ENCODE data around the gene ECE2.
"Not testable (repeated sequence)": the region's sequence is repeated elsewhere in the genome, so short reads cannot be mapped to it uniquely, and the experiment has no call there.

ECE2 gene

GRCh38 chr3:184335661-184336546 is 60.1 kb downstream of the ECE2 start:
- Histone ChIP-seq H3K9me3 (ENCODE audit: control insufficient read depth, low read length) (no peaks in the 10 kb centered on the region), H3K27me3 (ENCODE audit: control insufficient read depth, insufficient read depth, low read length, poor library complexity, severe bottlenecking) (no peaks in the 10 kb centered on the region), H3K4me3 (ENCODE audit: insufficient read depth, low read depth, low read length) (peak overlapping the region; percentile 68), H3K4me1 (ENCODE audit: control insufficient read depth, insufficient read depth, low read length) (peaks cover 27% of the 10 kb centered on the region), H3K36me3 (ENCODE audit: control insufficient read depth, insufficient read depth, low read length) (peaks cover 31% of the 10 kb centered on the region), H3K27ac (ENCODE audit: insufficient read depth, low read depth, low read length, poor library complexity, severe bottlenecking) (peak overlapping the region; percentile 95)
- WGBS, 2 experiments, result 0 to 1% methylated on average over 77 of the region's 77 CpGs

- peaks cover 24% of the 10 kb centered on the region for H3K36me3 ChIP-seq (ENCODE audit: control insufficient read depth, insufficient read depth, low read length)
- H3K27me3 ChIP-seq (ENCODE audit: control insufficient read depth, insufficient read depth, low read length, poor library complexity, severe bottlenecking), result no peaks in the 10 kb centered on the region
- H3K27ac ChIP-seq (ENCODE audit: insufficient read depth, low read depth, low read length, poor library complexity, severe bottlenecking), result peak overlapping the region; percentile 95
- 47 to 49% methylated on average over 17 of the region's 17 CpGs for WGBS, 2 experiments
- H3K4me1 ChIP-seq (ENCODE audit: control insufficient read depth, insufficient read depth, low read length), result peaks cover 27% of the 10 kb centered on the region
- H3K4me3 ChIP-seq (ENCODE audit: insufficient read depth, low read depth, low read length), result peak overlapping the region; percentile 68
- no peaks in the 10 kb centered on the region for H3K9me3 ChIP-seq (ENCODE audit: control insufficient read depth, low read length)
These were observed 61.0 kb downstream of the ECE2 start for GRCh38 chr3:184336547-184337398.

GRCh38 chr3:184337399-184337714 is 61.5 kb downstream of the ECE2 start, which contains the start of gene FAM131A:
FAM131A (plus strand) TSS chr3:184337600; CDS start chr3:184337631, 31 bp downstream.
- Histone ChIP-seq H3K27me3 (ENCODE audit: control insufficient read depth, insufficient read depth, low read length, poor library complexity, severe bottlenecking) (no peaks in the 10 kb centered on the region), H3K27ac (ENCODE audit: insufficient read depth, low read depth, low read length, poor library complexity, severe bottlenecking) (peak within 1 kb of the TSS; percentile 95), H3K4me3 (ENCODE audit: insufficient read depth, low read depth, low read length) (peak within 1 kb of the TSS; percentile 68), H3K4me1 (ENCODE audit: control insufficient read depth, insufficient read depth, low read length) (peaks cover 27% of the 10 kb centered on the region), H3K9me3 (ENCODE audit: control insufficient read depth, low read length) (no peaks in the 10 kb centered on the region), H3K36me3 (ENCODE audit: control insufficient read depth, insufficient read depth, low read length) (peaks cover 20% of the 10 kb centered on the region)
- 90 to 94% methylated on average over 6 of the region's 6 CpGs for WGBS, 2 experiments

- H3K4me1 ChIP-seq (ENCODE audit: control insufficient read depth, insufficient read depth, low read length), result peaks cover 27% of the 10 kb centered on the region
- peaks cover 16% of the 10 kb centered on the region for H3K36me3 ChIP-seq (ENCODE audit: control insufficient read depth, insufficient read depth, low read length)
- 80 to 84% methylated on average over 7 of the region's 7 CpGs for WGBS, 2 experiments
- no peaks in the 10 kb centered on the region for H3K9me3 ChIP-seq (ENCODE audit: control insufficient read depth, low read length)
- no peaks in the 10 kb centered on the region for H3K27me3 ChIP-seq (ENCODE audit: control insufficient read depth, insufficient read depth, low read length, poor library complexity, severe bottlenecking)
- H3K27ac ChIP-seq (ENCODE audit: insufficient read depth, low read depth, low read length, poor library complexity, severe bottlenecking), result peak overlapping the region; percentile 64
- H3K4me3 ChIP-seq (ENCODE audit: insufficient read depth, low read depth, low read length), result no peak overlapping the region
These were observed 62.2 kb downstream of the ECE2 start for GRCh38 chr3:184337981-184338380.

GRCh38 chr3:184338511-184338945 is 62.7 kb downstream of the ECE2 start:
- no peaks in the 10 kb centered on the region for H3K27me3 ChIP-seq (ENCODE audit: control insufficient read depth, insufficient read depth, low read length, poor library complexity, severe bottlenecking)
- peak overlapping the region; percentile 64 for H3K27ac ChIP-seq (ENCODE audit: insufficient read depth, low read depth, low read length, poor library complexity, severe bottlenecking)
- 28 to 37% methylated on average over 37 of the region's 37 CpGs for WGBS, 2 experiments
- peaks cover 31% of the 10 kb centered on the region for H3K4me1 ChIP-seq (ENCODE audit: control insufficient read depth, insufficient read depth, low read length)
- peak overlapping the region; percentile 11 for H3K4me3 ChIP-seq (ENCODE audit: insufficient read depth, low read depth, low read length)
- H3K9me3 ChIP-seq (ENCODE audit: control insufficient read depth, low read length), result no peaks in the 10 kb centered on the region
- peaks cover 14% of the 10 kb centered on the region for H3K36me3 ChIP-seq (ENCODE audit: control insufficient read depth, insufficient read depth, low read length)

- Histone ChIP-seq H3K27ac (ENCODE audit: insufficient read depth, low read depth, low read length, poor library complexity, severe bottlenecking) (peak overlapping the region; percentile 64), H3K9me3 (ENCODE audit: control insufficient read depth, low read length) (no peaks in the 10 kb centered on the region), H3K27me3 (ENCODE audit: control insufficient read depth, insufficient read depth, low read length, poor library complexity, severe bottlenecking) (no peaks in the 10 kb centered on the region), H3K36me3 (ENCODE audit: control insufficient read depth, insufficient read depth, low read length) (peaks cover 11% of the 10 kb centered on the region), H3K4me1 (ENCODE audit: control insufficient read depth, insufficient read depth, low read length) (peaks cover 33% of the 10 kb centered on the region), H3K4me3 (ENCODE audit: insufficient read depth, low read depth, low read length) (peak overlapping the region; percentile 11)
- 68 to 69% methylated on average over 8 of the region's 8 CpGs for WGBS, 2 experiments
These were observed 63.2 kb downstream of the ECE2 start for GRCh38 chr3:184339001-184339400.

- not testable (repeated sequence) for H3K36me3 ChIP-seq (ENCODE audit: control insufficient read depth, insufficient read depth, low read length); H3K4me3 ChIP-seq (ENCODE audit: insufficient read depth, low read depth, low read length); H3K9me3 ChIP-seq (ENCODE audit: control insufficient read depth, low read length); H3K27ac ChIP-seq (ENCODE audit: insufficient read depth, low read depth, low read length, poor library complexity, severe bottlenecking); H3K27me3 ChIP-seq (ENCODE audit: control insufficient read depth, insufficient read depth, low read length, poor library complexity, severe bottlenecking)
- peaks cover 33% of the 10 kb centered on the region for H3K4me1 ChIP-seq (ENCODE audit: control insufficient read depth, insufficient read depth, low read length)
- WGBS, 2 experiments, result 93 to 94% methylated on average over 19 of the region's 19 CpGs
These were observed 63.8 kb downstream of the ECE2 start for GRCh38 chr3:184339451-184340135.

- no peak overlapping the region for H3K27ac ChIP-seq (ENCODE audit: insufficient read depth, low read depth, low read length, poor library complexity, severe bottlenecking)
- no peak overlapping the region for H3K4me3 ChIP-seq (ENCODE audit: insufficient read depth, low read depth, low read length)
- H3K27me3 ChIP-seq (ENCODE audit: control insufficient read depth, insufficient read depth, low read length, poor library complexity, severe bottlenecking), result no peaks in the 10 kb centered on the region
- peaks cover 44% of the 10 kb centered on the region for H3K4me1 ChIP-seq (ENCODE audit: control insufficient read depth, insufficient read depth, low read length)
- H3K9me3 ChIP-seq (ENCODE audit: control insufficient read depth, low read length), result no peaks in the 10 kb centered on the region
- H3K36me3 ChIP-seq (ENCODE audit: control insufficient read depth, insufficient read depth, low read length), result peaks cover 7% of the 10 kb centered on the region
- WGBS, 2 experiments, result 93% methylated on average over 7 of the region's 7 CpGs
These were observed 66.1 kb downstream of the ECE2 start for GRCh38 chr3:184341925-184342324.
